K562 (cell line): Measurements from ENCODE around the gene TRIO. TPM values are rescaled to one million over a fixed set of nuclear protein-coding genes. Genes with fewer than 3 reads are reported as not detected.

ENCODE experiments used
- ATAC-seq: fragments of 200-7000 bp; cut with Tn5 transposase; 3 replicates; pipeline ENCODE4 v1.9.1; 2020; ENCODE audit warnings: moderate library complexity
- BruUV-seq: library from RNA; stranded (reverse); fragments of 400-500 nt; replicated peaks from 2 replicates; lab custom pipeline; 2021; lab: Mats Ljungman, UMichigan
- CTCF ChIA-PET: fragments of 300-600 bp; formaldehyde crosslinking; extraction: SDS; loops from one replicate; lab custom pipeline; 2021; ENCODE audit warnings: low intra/inter-chr PET ratio; lab: Yijun Ruan, JAX
- POLR2A ChIA-PET: fragments of 300-600, 350-650 bp; sonication (Branson Sonifier 250); formaldehyde crosslinking; extraction: SDS; loops from one replicate; lab custom pipeline; 2021; ENCODE audit warnings: antibody characterized with exemption, inconsistent platforms; lab: Yijun Ruan, JAX
- DNase-seq, 4 experiments: peaks; one replicate each; pipeline versions ENCODE4 v3.0.0 to v3.0.0-alpha.2; 2011 to 2018; ENCODE audit warnings: low spot score in 3 of 4, mixed read lengths in 3 of 4; ENCODE audit errors: extremely low read depth in 1 of 4
- FAIRE-seq: peaks from 2 replicates; lab custom pipeline; 2011; peaks lifted over from hg19 to GRCh38; lab: Jason Lieb, UNC
- H2AFZ ChIP-seq: 2 replicates; pipeline ENCODE4 v1.6.0; 2011; ENCODE audit warnings: low read depth, low read length, control low read depth, inconsistent platforms
- H3K27ac ChIP-seq: fragments of 200-600 bp; 3 replicates; pipeline ENCODE4 v1.8.0; 2011; ENCODE audit warnings: low read depth, mild to moderate bottlenecking, control low read depth, inconsistent platforms, low read length, moderate library complexity, mixed read lengths; ENCODE audit errors: extremely low read depth
- H3K27me3 ChIP-seq, 2 experiments: fragments of 300-600 bp in 1 of 2; 2 replicates in 1 of 2; 3 replicates in 1 of 2; pipeline versions ENCODE4 v1.6.0 to v1.8.0; 2011; ENCODE audit warnings: inconsistent platforms in 2 of 2, low read length in 2 of 2, mild to moderate bottlenecking in 1 of 2, mixed read lengths in 1 of 2, moderate library complexity in 1 of 2; ENCODE audit not compliant: control insufficient read depth in 2 of 2, insufficient read depth in 2 of 2
- H3K36me3 ChIP-seq: fragments of 300-600 bp; 3 replicates; pipeline ENCODE4 v1.8.0; 2011; ENCODE audit warnings: mild to moderate bottlenecking, low read length, inconsistent platforms; ENCODE audit not compliant: control insufficient read depth, insufficient read depth
- H3K4me1 ChIP-seq, 2 experiments: fragments of 200-600 bp in 1 of 2; replicated peaks in 1 of 2; 2 replicates in 1 of 2; 3 replicates in 1 of 2; pipeline versions ENCODE4 v1.5.1 to v1.8.0; 2011; ENCODE audit warnings: inconsistent platforms in 2 of 2, low read length in 2 of 2, mild to moderate bottlenecking in 1 of 2, mixed read lengths in 1 of 2, moderate library complexity in 1 of 2; ENCODE audit not compliant: control insufficient read depth in 2 of 2, insufficient read depth in 2 of 2
- H3K4me2 ChIP-seq: 2 replicates; pipeline ENCODE4 v1.6.1; 2011; ENCODE audit warnings: low read length, control low read depth, inconsistent platforms, mixed read lengths; ENCODE audit not compliant: insufficient read depth
- H3K4me3 ChIP-seq: fragments of 200-600 bp; sonication (generic), shearing (Covaris generic); 2 replicates; pipeline ENCODE4 v1.5.1; 2016; ENCODE audit warnings: control low read depth, inconsistent platforms
- H3K79me2 ChIP-seq: fragments of 200-600 bp; 3 replicates; pipeline ENCODE4 v1.8.0; 2011; ENCODE audit warnings: low read length, inconsistent platforms; ENCODE audit not compliant: control insufficient read depth, insufficient read depth
- H3K9ac ChIP-seq, 2 experiments: 2 replicates each; pipeline versions ENCODE4 v1.6.0 to v1.6.1; 2011; ENCODE audit warnings: low read depth in 2 of 2, low read length in 2 of 2, control low read depth in 1 of 2, inconsistent platforms in 1 of 2, mild to moderate bottlenecking in 1 of 2, mixed read lengths in 1 of 2; ENCODE audit not compliant: insufficient read depth in 1 of 2
- H3K9me1 ChIP-seq: one replicate; pipeline ENCODE4 v1.6.0; 2011; ENCODE audit warnings: inconsistent platforms, mild to moderate bottlenecking, low read length, moderate library complexity; ENCODE audit not compliant: control insufficient read depth, insufficient read depth
- H3K9me3 ChIP-seq: replicated peaks from 2 replicates; pipeline ENCODE4 v1.5.1; 2011; ENCODE audit warnings: low read depth, low read length, inconsistent platforms; ENCODE audit not compliant: control insufficient read depth, insufficient read depth
- H4K20me1 ChIP-seq: replicated peaks from 2 replicates; pipeline ENCODE4 v1.6.1; 2011; ENCODE audit warnings: low read length, inconsistent platforms, mixed read lengths; ENCODE audit not compliant: control insufficient read depth, insufficient read depth
- CXXC5 ChIP-seq: fragments of 250-450 bp; sonication (Bioruptor Pico); IDR thresholded peaks from 2 replicates; pipeline ENCODE4 v1.8.0; 2022; ENCODE audit warnings: inconsistent platforms, mild to moderate bottlenecking, moderate library complexity
- ESRRA ChIP-seq: fragments of 450-650 bp; IDR thresholded peaks from 2 replicates; pipeline ENCODE4 v1.6.1; 2014; ENCODE audit warnings: low read depth, mild to moderate bottlenecking, moderate library complexity, borderline replicate concordance
- FIP1L1 ChIP-seq: fragments of 200-400 bp; formaldehyde crosslinking; IDR thresholded peaks from 2 replicates; pipeline ENCODE4 v1.6.1; 2018; ENCODE audit warnings: mild to moderate bottlenecking, low read depth, low read length; ENCODE audit not compliant: poor library complexity, severe bottlenecking
- NCOA2 ChIP-seq, 2 experiments: fragments of 450-650 bp; IDR thresholded peaks; 2 replicates each; pipeline ENCODE4 v1.6.1; 2018; ENCODE audit warnings: mild to moderate bottlenecking in 2 of 2, moderate library complexity in 1 of 2; ENCODE audit not compliant: partially characterized antibody in 2 of 2
- NFIC ChIP-seq: fragments of 450-650 bp; IDR thresholded peaks from 2 replicates; pipeline ENCODE4 v1.6.1; 2017; ENCODE audit warnings: mild to moderate bottlenecking, inconsistent platforms
- PML ChIP-seq: IDR thresholded peaks from 2 replicates; pipeline ENCODE4 v1.6.1; 2012; ENCODE audit warnings: low read length, inconsistent platforms
- PURB ChIP-seq: sonication (generic); formaldehyde crosslinking; IDR thresholded peaks from 2 replicates; pipeline ENCODE4 v1.9.0; 2021; ENCODE audit warnings: low read depth, mild to moderate bottlenecking, missing genetic modification reagents
- STAG1 ChIP-seq: sonication (generic); formaldehyde crosslinking; IDR thresholded peaks from 2 replicates; pipeline ENCODE4 v1.5.0; 2020; ENCODE audit warnings: missing genetic modification reagents, borderline replicate concordance
- ZNF239 ChIP-seq: fragments of 250-450 bp; sonication (Bioruptor Pico); IDR thresholded peaks from 2 replicates; pipeline ENCODE4 v1.4.0; 2020; ENCODE audit warnings: mild to moderate bottlenecking
- whole genome bisulfite sequencing: fragments of 100-300 bp; shearing (Covaris generic); methylation state at CpG from one replicate; pipeline ENCODE4 v1.1.6; 2016; ENCODE audit warnings: low coverage, mixed read lengths; ENCODE audit not compliant: insufficient coverage; ENCODE audit errors: missing lambda C conversion rate; 5-methylcytosine and 5-hydroxymethylcytosine counted together
- in situ Hi-C: fragments of 300-500 bp; cut with MboI; formaldehyde crosslinking; loops from 4 replicates; pipeline ENCODE4 v1.15.0; 2018; ENCODE audit warnings: inconsistent platforms, mixed read lengths
- intact Hi-C: fragments of 100-400 bp; cut with micrococcal nuclease; formaldehyde crosslinking; loops from 2 replicates; pipeline ENCODE4 v1.14.2; 2022
- polyA plus RNA-seq, 8 experiments: library from polyadenylated mRNA; depleted of rRNA in 4 of 8; stranded (reverse) in 5 of 8; unstranded in 3 of 8; fragments of >200 nt; fragmentation: Nextera tagmentation in 2 of 8; fragmentation: Illumina TruSeq in 1 of 8; extraction: Ambion mirVana in 2 of 8; extraction: Trizol in 1 of 8; gene quantifications; 2 replicates each; pipeline versions ENCODE4 v1.2.1 to v1.2.3, GENCODE V29; 2011 to 2014; ENCODE audit warnings: inconsistent platforms in 1 of 8, missing spikeins in 1 of 8
- total RNA-seq, 7 experiments: library from RNA; depleted of rRNA in 6 of 7; stranded (reverse); fragments of >200 nt in 6 of 7; fragmentation: Illumina TruSeq in 2 of 7; extraction: Trizol in 2 of 7; gene quantifications; 2 replicates each; pipeline versions ENCODE4 v1.2.1 to v1.2.3, GENCODE V29; 2011 to 2021; ENCODE audit warnings: low replicate concordance in 1 of 7
- TF ChIP-seq, protein P1 (sequence below): sonication (generic); formaldehyde crosslinking; IDR thresholded peaks from 2 replicates; pipeline ENCODE4 v1.8.1; 2023; ENCODE audit warnings: missing genetic modification reagents, mild to moderate bottlenecking, borderline replicate concordance
- TF ChIP-seq, protein P2 (sequence below): fragments of 250-450 bp; sonication (Bioruptor Pico); IDR thresholded peaks from 2 replicates; pipeline ENCODE4 v1.8.0; 2021; ENCODE audit warnings: borderline replicate concordance, mild to moderate bottlenecking, moderate library complexity; ENCODE audit not compliant: poor library complexity, severe bottlenecking

The TRIO gene
- total and polyA plus RNA-seq, 9 of the 15 experiments (the other 6 are each of a cell fraction or from before 2014, with no cell fraction given): 0.24 to 5.0 (median 1.1) TPM

DNA sequence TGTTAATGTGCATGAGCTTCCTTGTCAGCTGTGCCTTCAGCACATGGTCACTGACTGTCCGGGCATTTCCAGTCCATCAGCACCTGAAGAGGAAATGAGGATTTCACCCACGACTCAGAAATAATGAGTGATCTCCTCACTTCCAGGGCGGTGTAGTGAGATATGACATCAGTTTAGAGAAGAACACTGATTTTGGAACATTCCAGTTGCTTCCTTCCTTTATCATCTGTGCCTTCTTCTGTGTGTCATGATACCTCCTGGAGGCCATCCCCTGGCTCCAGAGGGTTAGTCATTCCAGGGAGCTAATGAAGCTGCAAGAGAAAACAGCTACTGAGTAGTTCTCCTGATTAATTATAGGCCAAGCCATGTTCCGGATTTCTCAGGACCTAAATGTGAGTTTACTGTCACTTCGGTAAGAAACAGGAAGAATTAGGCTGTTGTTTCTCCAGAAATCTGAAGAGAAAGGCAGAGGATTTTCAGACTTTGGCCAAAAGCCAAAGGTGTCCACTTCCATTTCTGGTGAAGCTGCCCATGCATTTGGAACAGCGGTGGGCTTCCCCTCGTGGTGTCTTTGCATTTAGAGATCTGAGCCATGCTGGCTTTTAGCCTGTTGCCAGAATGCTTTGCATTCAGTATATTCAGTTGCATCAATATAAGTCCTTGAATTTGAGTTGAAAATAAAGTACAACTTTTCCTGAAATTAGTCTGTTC is 277.1 kb downstream of the TRIO start:
- CTCF ChIA-PET: no interaction called here

DNA sequence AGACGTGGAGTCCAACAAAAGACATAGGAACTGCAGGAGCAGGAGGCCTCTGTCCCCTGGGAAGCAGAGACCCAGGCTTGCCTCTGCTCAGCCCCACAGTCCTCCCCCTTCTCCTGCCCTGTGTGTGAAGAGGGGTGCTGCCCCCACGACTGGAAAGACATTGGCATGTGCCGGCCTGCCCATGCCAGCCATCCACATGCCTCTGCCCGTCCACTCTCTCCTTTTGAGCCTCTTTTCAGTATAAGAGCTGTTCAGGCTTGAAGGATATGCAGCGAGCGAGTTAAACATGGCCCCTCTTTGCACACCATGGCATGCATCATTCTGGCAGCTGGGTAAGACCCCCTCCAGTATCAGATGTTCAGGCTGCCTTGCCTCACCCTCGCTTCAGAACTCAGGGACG is 278.7 kb downstream of the TRIO start:
- FAIRE-seq (no peak), ATAC-seq (no peak), DNase-seq (no peak)
- Histone ChIP-seq H3K36me3 (no peaks in the 10 kb centered on the region), H3K79me2 (no peaks in the 10 kb centered on the region), H3K4me3 (no peak overlapping the region), H3K4me2 (no peak overlapping the region), H3K27ac (no peak overlapping the region), H3K9ac (no peak overlapping the region), H3K9me3 (no peaks in the 10 kb centered on the region), H2AFZ (no peak overlapping the region), H4K20me1 (peaks cover 7% of the 10 kb centered on the region; the same call in 1 of the 2 replicates), H3K27me3 (peaks cover 30 to 62% of the 10 kb centered on the region in 2 experiments), H3K4me1 (no peaks in the 10 kb centered on the region), H3K9me1 (no peaks in the 10 kb centered on the region)
- CTCF ChIA-PET: no interaction called here
- POLR2A ChIA-PET: interaction anchor here (1.2 kb wide), 1 partner anchor 8 kb away, joined by 4 read pairs; no protein-coding TSS in a partner anchor
- WGBS: 0% methylated on average over 8 of the region's 8 CpGs
- BruUV-seq: no TSS peak
- in situ Hi-C loops (no loop called here), intact Hi-C loops (no loop called here)
- TF ChIP-seq PURB (CRISPR knock-in tag) (no peak), STAG1 (CRISPR knock-in tag) (no peak), FIP1L1 (no peak), ZNF239 (no peak)
- TF ChIP-seq, protein P1, sequence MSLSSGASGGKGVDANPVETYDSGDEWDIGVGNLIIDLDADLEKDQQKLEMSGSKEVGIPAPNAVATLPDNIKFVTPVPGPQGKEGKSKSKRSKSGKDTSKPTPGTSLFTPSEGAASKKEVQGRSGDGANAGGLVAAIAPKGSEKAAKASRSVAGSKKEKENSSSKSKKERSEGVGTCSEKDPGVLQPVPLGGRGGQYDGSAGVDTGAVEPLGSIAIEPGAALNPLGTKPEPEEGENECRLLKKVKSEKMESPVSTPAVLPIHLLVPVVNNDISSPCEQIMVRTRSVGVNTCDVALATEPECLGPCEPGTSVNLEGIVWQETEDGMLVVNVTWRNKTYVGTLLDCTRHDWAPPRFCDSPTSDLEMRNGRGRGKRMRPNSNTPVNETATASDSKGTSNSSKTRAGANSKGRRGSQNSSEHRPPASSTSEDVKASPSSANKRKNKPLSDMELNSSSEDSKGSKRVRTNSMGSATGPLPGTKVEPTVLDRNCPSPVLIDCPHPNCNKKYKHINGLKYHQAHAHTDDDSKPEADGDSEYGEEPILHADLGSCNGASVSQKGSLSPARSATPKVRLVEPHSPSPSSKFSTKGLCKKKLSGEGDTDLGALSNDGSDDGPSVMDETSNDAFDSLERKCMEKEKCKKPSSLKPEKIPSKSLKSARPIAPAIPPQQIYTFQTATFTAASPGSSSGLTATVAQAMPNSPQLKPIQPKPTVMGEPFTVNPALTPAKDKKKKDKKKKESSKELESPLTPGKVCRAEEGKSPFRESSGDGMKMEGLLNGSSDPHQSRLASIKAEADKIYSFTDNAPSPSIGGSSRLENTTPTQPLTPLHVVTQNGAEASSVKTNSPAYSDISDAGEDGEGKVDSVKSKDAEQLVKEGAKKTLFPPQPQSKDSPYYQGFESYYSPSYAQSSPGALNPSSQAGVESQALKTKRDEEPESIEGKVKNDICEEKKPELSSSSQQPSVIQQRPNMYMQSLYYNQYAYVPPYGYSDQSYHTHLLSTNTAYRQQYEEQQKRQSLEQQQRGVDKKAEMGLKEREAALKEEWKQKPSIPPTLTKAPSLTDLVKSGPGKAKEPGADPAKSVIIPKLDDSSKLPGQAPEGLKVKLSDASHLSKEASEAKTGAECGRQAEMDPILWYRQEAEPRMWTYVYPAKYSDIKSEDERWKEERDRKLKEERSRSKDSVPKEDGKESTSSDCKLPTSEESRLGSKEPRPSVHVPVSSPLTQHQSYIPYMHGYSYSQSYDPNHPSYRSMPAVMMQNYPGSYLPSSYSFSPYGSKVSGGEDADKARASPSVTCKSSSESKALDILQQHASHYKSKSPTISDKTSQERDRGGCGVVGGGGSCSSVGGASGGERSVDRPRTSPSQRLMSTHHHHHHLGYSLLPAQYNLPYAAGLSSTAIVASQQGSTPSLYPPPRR: no peak

More for the DNA sequence above, 277.1 kb downstream of the TRIO start:
- in situ Hi-C loops (no loop called here), intact Hi-C loops (no loop called here)
- 0% methylated on average over 7 of the region's 7 CpGs for WGBS
- H2AFZ ChIP-seq: no peak overlapping the region
- H3K4me1 ChIP-seq: no peaks in the 10 kb centered on the region
- no peaks in the 10 kb centered on the region for H3K9me3 ChIP-seq
- no peak overlapping the region for H3K4me2 ChIP-seq
- no peaks in the 10 kb centered on the region for H3K36me3 ChIP-seq
- no peaks in the 10 kb centered on the region for H3K9me1 ChIP-seq
- H3K9ac ChIP-seq: no peak overlapping the region
- FAIRE-seq (no peak), DNase-seq (no peak), ATAC-seq (no peak)
- peak; percentile 32; the same call in 1 of the 2 replicates for TF ChIP-seq NFIC
- no peak for TF ChIP-seq PML
- no peak for TF ChIP-seq ESRRA
- no peak for TF ChIP-seq NCOA2 (IDR thresholded peaks at IDR 0.05; ENCODE audit: partially characterized antibody in 2 of 2)
- no peak for TF ChIP-seq CXXC5 (CRISPR knock-in tag)
- TF ChIP-seq, protein P2, sequence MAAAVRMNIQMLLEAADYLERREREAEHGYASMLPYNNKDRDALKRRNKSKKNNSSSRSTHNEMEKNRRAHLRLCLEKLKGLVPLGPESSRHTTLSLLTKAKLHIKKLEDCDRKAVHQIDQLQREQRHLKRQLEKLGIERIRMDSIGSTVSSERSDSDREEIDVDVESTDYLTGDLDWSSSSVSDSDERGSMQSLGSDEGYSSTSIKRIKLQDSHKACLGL (CRISPR knock-in tag): no peak
- no TSS peak for BruUV-seq
- H4K20me1 ChIP-seq: peaks cover 7% of the 10 kb centered on the region; the same call in 1 of the 2 replicates
- no peak overlapping the region for H3K27ac ChIP-seq
- POLR2A ChIA-PET: no interaction called here
- no peak overlapping the region for H3K4me3 ChIP-seq
- peaks cover 30 to 55% of the 10 kb centered on the region in 2 experiments for H3K27me3 ChIP-seq
- no peaks in the 10 kb centered on the region for H3K79me2 ChIP-seq
